ENCODE results near the gene PTPRD.

DNA sequence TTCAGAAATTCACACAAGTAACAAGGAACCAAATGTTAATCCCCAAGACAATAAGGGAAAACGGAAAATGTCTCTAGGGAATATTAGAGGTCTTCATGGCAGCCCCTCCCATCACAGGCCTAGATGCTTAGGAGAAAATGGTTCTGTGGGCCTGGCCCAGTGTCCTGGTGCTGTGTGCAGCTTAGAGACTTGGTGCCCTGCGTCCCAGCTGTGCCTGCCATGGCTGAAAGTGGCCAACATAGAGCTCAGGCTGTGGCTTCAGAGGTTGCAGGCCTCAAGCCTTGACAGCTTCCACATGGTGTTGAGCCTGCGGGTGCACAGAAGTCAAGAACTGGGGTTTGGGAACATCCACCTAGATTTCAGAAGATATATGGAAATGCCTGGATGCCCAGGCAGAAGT lies 942.3 kb downstream of the PTPRD start:
- TF ChIP-seq, protein P1, sequence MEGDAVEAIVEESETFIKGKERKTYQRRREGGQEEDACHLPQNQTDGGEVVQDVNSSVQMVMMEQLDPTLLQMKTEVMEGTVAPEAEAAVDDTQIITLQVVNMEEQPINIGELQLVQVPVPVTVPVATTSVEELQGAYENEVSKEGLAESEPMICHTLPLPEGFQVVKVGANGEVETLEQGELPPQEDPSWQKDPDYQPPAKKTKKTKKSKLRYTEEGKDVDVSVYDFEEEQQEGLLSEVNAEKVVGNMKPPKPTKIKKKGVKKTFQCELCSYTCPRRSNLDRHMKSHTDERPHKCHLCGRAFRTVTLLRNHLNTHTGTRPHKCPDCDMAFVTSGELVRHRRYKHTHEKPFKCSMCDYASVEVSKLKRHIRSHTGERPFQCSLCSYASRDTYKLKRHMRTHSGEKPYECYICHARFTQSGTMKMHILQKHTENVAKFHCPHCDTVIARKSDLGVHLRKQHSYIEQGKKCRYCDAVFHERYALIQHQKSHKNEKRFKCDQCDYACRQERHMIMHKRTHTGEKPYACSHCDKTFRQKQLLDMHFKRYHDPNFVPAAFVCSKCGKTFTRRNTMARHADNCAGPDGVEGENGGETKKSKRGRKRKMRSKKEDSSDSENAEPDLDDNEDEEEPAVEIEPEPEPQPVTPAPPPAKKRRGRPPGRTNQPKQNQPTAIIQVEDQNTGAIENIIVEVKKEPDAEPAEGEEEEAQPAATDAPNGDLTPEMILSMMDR (IDR thresholded peaks at IDR 0.05) = no peak
- TF ChIP-seq POLR2A (IDR thresholded peaks at IDR 0.05) = no peak
